Smooth muscle cell (in vitro differentiated cells): Measurements from ENCODE around the gene GPR27. TPM values are rescaled to one million over a fixed set of nuclear protein-coding genes. Genes with fewer than 3 reads are reported as not detected.

Experiments used
- DNase-seq: peaks from one replicate; lab custom pipeline; 2025; ENCODE audit not compliant: unreplicated experiment; lab: John Stamatoyannopoulos, UW
- H2AFZ ChIP-seq: fragments of 200-600 bp; sonication (generic); 2 replicates; pipeline ENCODE4 v1.6.0; 2016; ENCODE audit warnings: antibody characterized with exemption, low read depth, mild to moderate bottlenecking
- H3F3A ChIP-seq: fragments of 200-600 bp; sonication (generic); 2 replicates; pipeline ENCODE4 v1.6.0; 2017; ENCODE audit warnings: antibody characterized with exemption, low read depth
- H3K27ac ChIP-seq: fragments of 200-600 bp; sonication (generic); 2 replicates; pipeline ENCODE4 v1.5.1; 2016; ENCODE audit warnings: low read depth, mild to moderate bottlenecking
- H3K27me3 ChIP-seq: fragments of 200-600 bp; sonication (generic); 2 replicates; pipeline ENCODE4 v1.6.1; 2016; ENCODE audit warnings: low read depth, mild to moderate bottlenecking
- H3K36me3 ChIP-seq: fragments of 200-600 bp; sonication (generic); 2 replicates; pipeline ENCODE4 v1.5.1; 2016; ENCODE audit warnings: low read depth
- H3K4me1 ChIP-seq: fragments of 200-600 bp; sonication (generic); 2 replicates; pipeline ENCODE4 v1.5.1; 2016; ENCODE audit warnings: low read depth
- H3K4me2 ChIP-seq: fragments of 200-600 bp; sonication (generic); 2 replicates; pipeline ENCODE4 v1.6.0; 2016; ENCODE audit warnings: mild to moderate bottlenecking
- H3K4me3 ChIP-seq: fragments of 200-600 bp; sonication (generic); 2 replicates; pipeline ENCODE4 v1.5.1; 2016; ENCODE audit warnings: mild to moderate bottlenecking
- H3K79me2 ChIP-seq: fragments of 200-600 bp; sonication (generic); 2 replicates; pipeline ENCODE4 v1.6.0; 2016; ENCODE audit warnings: low read depth, mild to moderate bottlenecking
- H3K9ac ChIP-seq: fragments of 200-600 bp; sonication (generic); 2 replicates; pipeline ENCODE4 v1.6.0; 2016; ENCODE audit warnings: low read depth
- H3K9me3 ChIP-seq: fragments of 200-600 bp; sonication (generic); replicated peaks from 2 replicates; pipeline ENCODE4 v1.5.1; 2016; ENCODE audit warnings: low read depth
- H4K20me1 ChIP-seq: fragments of 200-600 bp; sonication (generic); 2 replicates; pipeline ENCODE4 v1.6.0; 2016; ENCODE audit warnings: low read depth
- WGBS: methylation state at CpG from one replicate; pipeline ENCODE4 v1.1.7; 2016; ENCODE audit warnings: low lambda C conversion rate; 5-methylcytosine and 5-hydroxymethylcytosine counted together
- polyA plus RNA-seq: library from polyadenylated mRNA; unstranded; fragments of >200 nt; fragmentation: Nextera tagmentation; extraction: Ambion mirVana; gene quantifications from 2 replicates; pipeline ENCODE4 v1.2.1, GENCODE V29; 2016
- total RNA-seq: library from RNA; depleted of rRNA; stranded (reverse); fragments of >200 nt; gene quantifications from 2 replicates; pipeline ENCODE4 v1.2.3, GENCODE V29; 2014
- TF ChIP-seq, protein P1 (sequence below): fragments of 200-600 bp; sonication (generic); IDR thresholded peaks from 2 replicates; pipeline ENCODE4 v1.5.1; 2017; ENCODE audit warnings: borderline replicate concordance, mild to moderate bottlenecking, antibody characterized with exemption; ENCODE audit not compliant: insufficient read depth, poor library complexity, severe bottlenecking

GPR27 gene
- total and polyA plus RNA-seq, 2 experiments from 2014 or later = 0.50 to 1.2 TPM

- no peaks in the 10 kb centered on the region for H3K79me2 ChIP-seq
- TF ChIP-seq, protein P1, sequence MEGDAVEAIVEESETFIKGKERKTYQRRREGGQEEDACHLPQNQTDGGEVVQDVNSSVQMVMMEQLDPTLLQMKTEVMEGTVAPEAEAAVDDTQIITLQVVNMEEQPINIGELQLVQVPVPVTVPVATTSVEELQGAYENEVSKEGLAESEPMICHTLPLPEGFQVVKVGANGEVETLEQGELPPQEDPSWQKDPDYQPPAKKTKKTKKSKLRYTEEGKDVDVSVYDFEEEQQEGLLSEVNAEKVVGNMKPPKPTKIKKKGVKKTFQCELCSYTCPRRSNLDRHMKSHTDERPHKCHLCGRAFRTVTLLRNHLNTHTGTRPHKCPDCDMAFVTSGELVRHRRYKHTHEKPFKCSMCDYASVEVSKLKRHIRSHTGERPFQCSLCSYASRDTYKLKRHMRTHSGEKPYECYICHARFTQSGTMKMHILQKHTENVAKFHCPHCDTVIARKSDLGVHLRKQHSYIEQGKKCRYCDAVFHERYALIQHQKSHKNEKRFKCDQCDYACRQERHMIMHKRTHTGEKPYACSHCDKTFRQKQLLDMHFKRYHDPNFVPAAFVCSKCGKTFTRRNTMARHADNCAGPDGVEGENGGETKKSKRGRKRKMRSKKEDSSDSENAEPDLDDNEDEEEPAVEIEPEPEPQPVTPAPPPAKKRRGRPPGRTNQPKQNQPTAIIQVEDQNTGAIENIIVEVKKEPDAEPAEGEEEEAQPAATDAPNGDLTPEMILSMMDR = no peak
- H4K20me1 ChIP-seq = no peaks in the 10 kb centered on the region
- H3K27me3 ChIP-seq = peaks cover 28% of the 10 kb centered on the region
- no peak overlapping the region for H3K4me3 ChIP-seq
- whole genome bisulfite sequencing = 85% methylated on average over 3 of the region's 3 CpGs
- H3K4me2 ChIP-seq = no peak overlapping the region
- H2AFZ ChIP-seq = no peak overlapping the region
- H3F3A ChIP-seq = no peaks in the 10 kb centered on the region
- no peak overlapping the region for H3K9ac ChIP-seq
- H3K36me3 ChIP-seq = no peaks in the 10 kb centered on the region
- H3K9me3 ChIP-seq = no peaks in the 10 kb centered on the region
- no peak for DNase-seq
- H3K4me1 ChIP-seq = no peaks in the 10 kb centered on the region
- H3K27ac ChIP-seq = no peak overlapping the region
Observed at GRCh38 chr3:71803248-71803647, 49.6 kb downstream of the GPR27 start.

DNA sequence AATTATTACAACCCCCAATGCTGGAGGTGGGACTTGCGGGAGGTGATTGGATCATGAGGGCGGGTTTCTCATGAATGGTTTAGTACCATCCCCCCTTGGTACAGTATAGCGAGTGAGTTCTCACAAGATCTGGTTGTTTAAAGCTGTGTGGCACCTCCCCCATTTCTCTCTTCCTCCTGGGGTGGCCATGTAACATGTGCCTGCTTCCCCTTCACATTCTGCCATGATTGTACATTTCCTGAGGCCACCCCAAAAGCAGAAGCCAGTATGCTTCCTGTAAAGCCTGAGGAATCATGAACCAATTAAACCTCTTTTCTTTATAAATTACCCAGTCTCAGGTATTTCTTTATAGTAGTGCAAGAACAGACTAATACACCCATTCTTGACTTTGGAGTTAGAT, 51.5 kb downstream of the GPR27 start:
- H2AFZ ChIP-seq = no peak overlapping the region
- no peaks in the 10 kb centered on the region for H3F3A ChIP-seq
- no peaks in the 10 kb centered on the region for H3K36me3 ChIP-seq
- no peak overlapping the region for H3K4me3 ChIP-seq
- H3K27ac ChIP-seq = no peak overlapping the region
- TF ChIP-seq, protein P1 = no peak
- H3K4me2 ChIP-seq = no peak overlapping the region
- H3K9me3 ChIP-seq = no peaks in the 10 kb centered on the region
- H3K27me3 ChIP-seq = peaks cover 10% of the 10 kb centered on the region
- no peaks in the 10 kb centered on the region for H3K79me2 ChIP-seq
- no peaks in the 10 kb centered on the region for H4K20me1 ChIP-seq
- 98% methylated on average over 3 of the region's 3 CpGs for WGBS
- no peak for DNase-seq
- H3K9ac ChIP-seq = no peak overlapping the region
- no peaks in the 10 kb centered on the region for H3K4me1 ChIP-seq

DNA sequence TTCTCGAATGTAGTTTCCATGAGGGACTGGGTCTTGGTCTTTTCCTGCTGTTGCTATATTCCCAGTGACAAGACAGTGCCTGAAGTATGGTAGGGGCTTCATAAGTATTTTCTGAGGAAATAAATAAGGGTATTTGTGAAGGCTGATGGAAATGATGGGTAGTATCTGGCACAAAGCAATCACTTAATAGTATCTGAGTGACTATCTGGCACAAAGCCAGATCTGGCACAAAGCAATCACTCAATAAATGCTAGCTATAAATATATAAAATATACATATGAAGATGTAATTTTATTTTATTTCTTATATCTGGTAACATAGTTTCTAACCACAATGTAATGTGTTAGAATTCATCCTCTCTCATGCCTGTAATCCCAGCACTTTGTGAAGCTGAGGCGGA, 52.0 kb downstream of the GPR27 start:
- TF ChIP-seq, protein P1 = no peak
- no peaks in the 10 kb centered on the region for H4K20me1 ChIP-seq
- H3K9me3 ChIP-seq = no peaks in the 10 kb centered on the region
- no peaks in the 10 kb centered on the region for H3K79me2 ChIP-seq
- no peak overlapping the region for H3K27ac ChIP-seq
- H3K36me3 ChIP-seq = no peaks in the 10 kb centered on the region
- WGBS = 90% methylated on average over 2 of the region's 2 CpGs
- H2AFZ ChIP-seq = no peak overlapping the region
- H3K9ac ChIP-seq = no peak overlapping the region
- no peaks in the 10 kb centered on the region for H3F3A ChIP-seq
- DNase-seq = no peak
- H3K27me3 ChIP-seq = peaks cover 6% of the 10 kb centered on the region
- no peak overlapping the region for H3K4me3 ChIP-seq
- H3K4me1 ChIP-seq = no peaks in the 10 kb centered on the region
- no peak overlapping the region for H3K4me2 ChIP-seq

Other genes with a start within 250 kb of the GPR27 start
- gene FOXP1, start 170.1 kb upstream of the GPR27 start, total RNA-seq = 68.0 and 68.3 TPM in 2 replicates
- 40.9 and 49.5 TPM in 2 replicates for gene FOXP1, start 170.1 kb upstream of the GPR27 start, polyA plus RNA-seq
- 2.2 and 3.5 TPM in 2 replicates for gene EIF4E3, start 28.5 kb upstream of the GPR27 start, total RNA-seq
- gene EIF4E3, start 28.5 kb upstream of the GPR27 start, polyA plus RNA-seq = 2.3 and 2.8 TPM in 2 replicates
- gene PROK2, start 31.3 kb downstream of the GPR27 start, total RNA-seq = not detected in 2 replicates
- gene PROK2, start 31.3 kb downstream of the GPR27 start, polyA plus RNA-seq = not detected in 2 replicates